Smooth muscle cell (in vitro differentiated cells): ENCODE results near the gene NKAIN4. TPM values are rescaled to one million over a fixed set of nuclear protein-coding genes. Genes with fewer than 3 reads are reported as not detected.

ENCODE experiments used
- DNase-seq: peaks from one replicate; lab custom pipeline; 2025; ENCODE audit not compliant: unreplicated experiment; lab: John Stamatoyannopoulos, UW
- H2AFZ ChIP-seq: fragments of 200-600 bp; sonication (generic); 2 replicates; pipeline ENCODE4 v1.6.0; 2016; ENCODE audit warnings: antibody characterized with exemption, low read depth, mild to moderate bottlenecking
- H3F3A ChIP-seq: fragments of 200-600 bp; sonication (generic); 2 replicates; pipeline ENCODE4 v1.6.0; 2017; ENCODE audit warnings: antibody characterized with exemption, low read depth
- H3K27ac ChIP-seq: fragments of 200-600 bp; sonication (generic); 2 replicates; pipeline ENCODE4 v1.5.1; 2016; ENCODE audit warnings: low read depth, mild to moderate bottlenecking
- H3K27me3 ChIP-seq: fragments of 200-600 bp; sonication (generic); 2 replicates; pipeline ENCODE4 v1.6.1; 2016; ENCODE audit warnings: low read depth, mild to moderate bottlenecking
- H3K36me3 ChIP-seq: fragments of 200-600 bp; sonication (generic); 2 replicates; pipeline ENCODE4 v1.5.1; 2016; ENCODE audit warnings: low read depth
- H3K4me1 ChIP-seq: fragments of 200-600 bp; sonication (generic); 2 replicates; pipeline ENCODE4 v1.5.1; 2016; ENCODE audit warnings: low read depth
- H3K4me2 ChIP-seq: fragments of 200-600 bp; sonication (generic); 2 replicates; pipeline ENCODE4 v1.6.0; 2016; ENCODE audit warnings: mild to moderate bottlenecking
- H3K4me3 ChIP-seq: fragments of 200-600 bp; sonication (generic); 2 replicates; pipeline ENCODE4 v1.5.1; 2016; ENCODE audit warnings: mild to moderate bottlenecking
- H3K79me2 ChIP-seq: fragments of 200-600 bp; sonication (generic); 2 replicates; pipeline ENCODE4 v1.6.0; 2016; ENCODE audit warnings: low read depth, mild to moderate bottlenecking
- H3K9ac ChIP-seq: fragments of 200-600 bp; sonication (generic); 2 replicates; pipeline ENCODE4 v1.6.0; 2016; ENCODE audit warnings: low read depth
- H3K9me3 ChIP-seq: fragments of 200-600 bp; sonication (generic); replicated peaks from 2 replicates; pipeline ENCODE4 v1.5.1; 2016; ENCODE audit warnings: low read depth
- H4K20me1 ChIP-seq: fragments of 200-600 bp; sonication (generic); 2 replicates; pipeline ENCODE4 v1.6.0; 2016; ENCODE audit warnings: low read depth
- CTCF ChIP-seq: fragments of 200-600 bp; sonication (generic); IDR thresholded peaks from 2 replicates; pipeline ENCODE4 v1.5.1; 2017; ENCODE audit warnings: borderline replicate concordance, mild to moderate bottlenecking, antibody characterized with exemption; ENCODE audit not compliant: insufficient read depth, poor library complexity, severe bottlenecking
- WGBS: methylation state at CpG from one replicate; pipeline ENCODE4 v1.1.7; 2016; ENCODE audit warnings: low lambda C conversion rate; 5-methylcytosine and 5-hydroxymethylcytosine counted together
- polyA plus RNA-seq: library from polyadenylated mRNA; unstranded; fragments of >200 nt; fragmentation: Nextera tagmentation; extraction: Ambion mirVana; gene quantifications from 2 replicates; pipeline ENCODE4 v1.2.1, GENCODE V29; 2016
- total RNA-seq: library from RNA; depleted of rRNA; stranded (reverse); fragments of >200 nt; gene quantifications from 2 replicates; pipeline ENCODE4 v1.2.3, GENCODE V29; 2014

Gene NKAIN4
- total and polyA plus RNA-seq, 2 experiments from 2014 or later, result 19.8 to 50.0 TPM

DNA sequence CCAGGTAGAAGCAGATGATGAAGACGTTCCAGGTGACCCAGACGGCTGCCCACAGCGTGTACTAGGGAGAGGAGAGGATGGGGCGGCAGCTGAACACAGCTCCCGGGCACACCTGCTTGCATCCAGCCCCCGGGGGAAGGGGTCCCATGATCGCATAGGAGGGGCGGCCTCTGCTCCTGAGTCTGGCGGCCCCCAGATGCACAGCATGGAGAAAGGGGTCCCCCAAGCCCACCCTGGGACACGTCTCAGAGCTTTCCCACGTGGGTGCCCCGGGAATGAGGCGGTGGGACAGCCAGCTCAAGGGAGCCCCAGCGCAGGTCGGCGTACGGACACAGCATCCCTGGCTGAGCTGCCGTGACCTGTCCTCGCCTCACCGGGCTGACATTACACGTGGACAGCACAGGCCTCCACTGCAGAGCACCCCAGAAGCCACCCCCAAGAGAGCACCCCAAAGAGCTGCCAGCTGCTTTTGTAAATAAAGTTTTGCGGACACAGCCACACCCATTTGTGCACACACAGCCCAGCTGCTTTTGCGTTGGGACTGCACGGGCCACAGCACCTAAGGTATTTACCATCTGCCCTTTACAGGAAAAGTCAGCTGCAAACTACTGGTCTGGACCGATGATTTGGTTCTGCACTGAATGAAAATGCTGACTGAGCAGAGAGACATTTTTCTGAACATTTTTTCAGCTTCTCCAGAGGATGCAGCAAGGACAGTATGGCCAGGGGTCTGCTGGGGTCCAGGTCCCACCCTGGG lies 5.2 kb downstream of the NKAIN4 start:
- H3K9ac ChIP-seq, result no peak overlapping the region

GRCh38 chr20:63247671-63248228 lies 6.5 kb downstream of the NKAIN4 start:
- H3K4me1 ChIP-seq, result peaks cover 7% of the 10 kb centered on the region
- no peaks in the 10 kb centered on the region for H3K9me3 ChIP-seq
- no peaks in the 10 kb centered on the region for H4K20me1 ChIP-seq
- 91% methylated on average over 22 of the region's 24 CpGs for WGBS
- H3K36me3 ChIP-seq, result no peaks in the 10 kb centered on the region
- no peaks in the 10 kb centered on the region for H3K27me3 ChIP-seq
- H3K79me2 ChIP-seq, result no peaks in the 10 kb centered on the region
- no peak overlapping the region for H3K4me3 ChIP-seq
- no peak overlapping the region for H3K27ac ChIP-seq
- DNase-seq, result no peak
- no peak overlapping the region for H3K4me2 ChIP-seq
- H3F3A ChIP-seq, result no peaks in the 10 kb centered on the region
- H2AFZ ChIP-seq, result no peak overlapping the region
- no peak overlapping the region for H3K9ac ChIP-seq
- no peak for TF ChIP-seq CTCF

More for the DNA sequence above, 5.2 kb downstream of the NKAIN4 start:
- Histone ChIP-seq H3K36me3 (no peaks in the 10 kb centered on the region), H3K4me2 (no peak overlapping the region), H3K79me2 (no peaks in the 10 kb centered on the region), H3K4me3 (no peak overlapping the region), H3K27ac (no peak overlapping the region), H3K4me1 (peaks cover 16% of the 10 kb centered on the region), H3F3A (no peaks in the 10 kb centered on the region), H3K27me3 (peaks cover 12% of the 10 kb centered on the region), H3K9me3 (no peaks in the 10 kb centered on the region), H4K20me1 (no peaks in the 10 kb centered on the region), H2AFZ (no peak overlapping the region)
- TF ChIP-seq CTCF, result no peak
- DNase-seq, result no peak
- 87% methylated on average over 25 of the region's 25 CpGs for WGBS

- WGBS, result 81% methylated on average over 49 of the region's 50 CpGs
- Histone ChIP-seq H3K27me3 (no peaks in the 10 kb centered on the region), H4K20me1 (no peaks in the 10 kb centered on the region), H3K4me3 (no peak overlapping the region), H3K36me3 (no peaks in the 10 kb centered on the region), H3K4me2 (no peak overlapping the region), H3K79me2 (no peaks in the 10 kb centered on the region), H3K9me3 (no peaks in the 10 kb centered on the region), H3F3A (no peaks in the 10 kb centered on the region), H3K27ac (no peak overlapping the region), H3K4me1 (no peaks in the 10 kb centered on the region), H2AFZ (no peak overlapping the region), H3K9ac (no peak overlapping the region)
- DNase-seq, result no peak
- no peak for TF ChIP-seq CTCF
Measured at GRCh38 chr20:63246490-63247288, 7.6 kb downstream of the NKAIN4 start.
